Smooth muscle cell of the coronary artery (primary cell): ENCODE data around the gene RABL2B. TPM values are rescaled to one million over a fixed set of nuclear protein-coding genes. Genes with fewer than 3 reads are reported as not detected.

Experiments used
- total RNA-seq: library from RNA; depleted of rRNA; stranded (reverse); fragments of >200 nt; gene quantifications from 2 replicates; pipeline ENCODE4 v1.2.3, GENCODE V29; 2014; ENCODE audit warnings: low replicate concordance

RABL2B gene
- total RNA-seq, result 8.0 and 15.9 TPM in 2 replicates

GRCh38 chr22:50783033-50783879, at the start of gene RABL2B:
Gene RABL2B (minus strand): TSS chr22:50783636. CDS start chr22:50782294, 1,342 bp downstream.

GRCh38 chr22:50737728-50738648, 45.4 kb downstream of the RABL2B start, which contains the start of gene ACR:
Gene ACR (plus strand): TSS chr22:50738204. CDS start chr22:50738236, 32 bp downstream.

Other genes starting within 250 kb of the RABL2B start
- under 0.01 and 0.08 TPM in 2 replicates for gene KLHDC7B, start 237.7 kb downstream of the RABL2B start, total RNA-seq
- gene SYCE3, start 220.7 kb downstream of the RABL2B start, total RNA-seq, result not detected in 2 replicates
- 0.90 and 3.0 TPM in 2 replicates for gene CPT1B, start 205.2 kb downstream of the RABL2B start, total RNA-seq
- gene CHKB, start 200.8 kb downstream of the RABL2B start, total RNA-seq, result 12.2 and 21.9 TPM in 2 replicates
- 0.08 and 0.12 TPM in 2 replicates for gene MAPK8IP2, start 182.8 kb downstream of the RABL2B start, total RNA-seq
- 8.0 and 13.1 TPM in 2 replicates for gene ARSA, start 155.5 kb downstream of the RABL2B start, total RNA-seq
- 0.30 and 0.70 TPM in 2 replicates for gene SHANK3, start 110.8 kb downstream of the RABL2B start, total RNA-seq
- not detected in 2 replicates for gene ACR, start 45.4 kb downstream of the RABL2B start, total RNA-seq